ENCODE data around the gene LCN15.

DNA sequence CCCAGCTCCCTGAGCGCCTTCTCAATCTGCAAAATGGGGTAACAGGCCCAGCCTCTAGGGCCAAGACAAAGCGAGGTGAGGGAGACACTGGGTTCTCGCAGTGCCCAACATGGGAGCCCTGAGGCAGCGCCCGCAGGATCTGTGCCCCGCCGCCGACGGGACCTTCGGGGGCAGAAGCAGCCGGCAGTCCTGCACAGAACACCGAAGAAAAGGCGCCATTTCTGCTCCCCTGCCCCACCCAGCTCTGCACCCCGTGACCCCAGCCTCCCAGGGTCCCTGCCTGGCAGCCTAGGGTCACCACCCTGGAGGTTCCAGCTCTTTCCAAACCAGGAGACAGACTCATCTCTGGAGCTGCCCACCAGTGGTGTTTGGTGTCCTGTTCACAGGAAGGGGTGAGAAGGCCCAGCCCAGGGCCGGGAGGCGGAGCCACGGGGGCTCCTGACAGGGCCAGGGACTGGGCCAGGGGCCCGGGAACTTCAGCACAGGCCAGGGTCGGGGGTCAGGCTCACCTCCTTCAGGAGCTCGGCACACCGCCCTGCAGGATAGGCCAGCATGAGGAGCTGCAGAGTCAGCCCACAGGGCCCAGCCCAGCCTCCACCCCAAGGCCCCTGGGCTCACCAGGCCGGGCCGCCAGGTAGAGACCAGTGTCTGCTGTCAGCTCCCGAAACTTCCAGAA is 9.6 kb downstream of the LCN15 start:
- no peak for TF ChIP-seq POLR2A (IDR thresholded peaks at IDR 0.05)
- TF ChIP-seq, protein P1, sequence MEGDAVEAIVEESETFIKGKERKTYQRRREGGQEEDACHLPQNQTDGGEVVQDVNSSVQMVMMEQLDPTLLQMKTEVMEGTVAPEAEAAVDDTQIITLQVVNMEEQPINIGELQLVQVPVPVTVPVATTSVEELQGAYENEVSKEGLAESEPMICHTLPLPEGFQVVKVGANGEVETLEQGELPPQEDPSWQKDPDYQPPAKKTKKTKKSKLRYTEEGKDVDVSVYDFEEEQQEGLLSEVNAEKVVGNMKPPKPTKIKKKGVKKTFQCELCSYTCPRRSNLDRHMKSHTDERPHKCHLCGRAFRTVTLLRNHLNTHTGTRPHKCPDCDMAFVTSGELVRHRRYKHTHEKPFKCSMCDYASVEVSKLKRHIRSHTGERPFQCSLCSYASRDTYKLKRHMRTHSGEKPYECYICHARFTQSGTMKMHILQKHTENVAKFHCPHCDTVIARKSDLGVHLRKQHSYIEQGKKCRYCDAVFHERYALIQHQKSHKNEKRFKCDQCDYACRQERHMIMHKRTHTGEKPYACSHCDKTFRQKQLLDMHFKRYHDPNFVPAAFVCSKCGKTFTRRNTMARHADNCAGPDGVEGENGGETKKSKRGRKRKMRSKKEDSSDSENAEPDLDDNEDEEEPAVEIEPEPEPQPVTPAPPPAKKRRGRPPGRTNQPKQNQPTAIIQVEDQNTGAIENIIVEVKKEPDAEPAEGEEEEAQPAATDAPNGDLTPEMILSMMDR (IDR thresholded peaks at IDR 0.05): no peak

Data from transverse colon (tissue), 3 donors.